Stimulated activated CD8-positive, alpha-beta memory T cell treated with anti-CD3 and anti-CD28 coated beads, Interleukin-12 subunit alpha, Interleukin-12 subunit beta, amount 100 ng/mL, for 4 hours (primary cell): ENCODE measurements around the gene ASB7.
A peak's percentile ranks its signal among the peaks of the same experiment; 100 is the strongest.
"Not testable (repeated sequence)": the region's sequence is repeated elsewhere in the genome, so short reads cannot be mapped to it uniquely, and the experiment has no call there.

Experiments used
- DNase-seq: peaks from one replicate; pipeline ENCODE4 v3.0.0-alpha.2; 2020; ENCODE audit warnings: low read depth

The ASB7 gene

GRCh38 chr15:100602064-100602822 lies at the start of gene ASB7, which contains the start of gene LINS1:
Gene ASB7, plus strand, starts transcription at chr15:100602589. Its CDS starts 9,628 bp downstream, at chr15:100612217.
Gene LINS1, minus strand, starts transcription at chr15:100602184. Its CDS starts 21,342 bp downstream, at chr15:100580842.
- peak; percentile 99 for DNase-seq

GRCh38 chr15:100553468-100553867 lies 48.9 kb upstream of the ASB7 start:
- no peak for DNase-seq

- no peak for DNase-seq
Measured at GRCh38 chr15:100558771-100559254, 43.6 kb upstream of the ASB7 start.

- no peak for DNase-seq
Measured at GRCh38 chr15:100559330-100559729, 43.1 kb upstream of the ASB7 start.

- DNase-seq: no peak
Measured at GRCh38 chr15:100560323-100560722, 42.1 kb upstream of the ASB7 start.

GRCh38 chr15:100565591-100565990 lies 36.8 kb upstream of the ASB7 start:
- no peak for DNase-seq

- no peak for DNase-seq
Measured at GRCh38 chr15:100566850-100567628, 35.4 kb upstream of the ASB7 start.

GRCh38 chr15:100569391-100569790 lies 33.0 kb upstream of the ASB7 start:
- DNase-seq: no peak

GRCh38 chr15:100570275-100570674 lies 32.1 kb upstream of the ASB7 start:
- no peak for DNase-seq

- no peak for DNase-seq
Measured at GRCh38 chr15:100570735-100571313, 31.6 kb upstream of the ASB7 start.

- DNase-seq: no peak
Measured at GRCh38 chr15:100571592-100572167, 30.7 kb upstream of the ASB7 start.

GRCh38 chr15:100572362-100572983 lies 29.9 kb upstream of the ASB7 start:
- DNase-seq: no peak

GRCh38 chr15:100573526-100573925 lies 28.9 kb upstream of the ASB7 start:
- DNase-seq: no peak

GRCh38 chr15:100580414-100580813 lies 22.0 kb upstream of the ASB7 start:
- no peak for DNase-seq

- no peak for DNase-seq
Measured at GRCh38 chr15:100588638-100589242, 13.6 kb upstream of the ASB7 start.

- not testable (repeated sequence) for DNase-seq
Measured at GRCh38 chr15:100591163-100591562, 11.2 kb upstream of the ASB7 start.

GRCh38 chr15:100591835-100592234 lies 10.6 kb upstream of the ASB7 start:
- DNase-seq: no peak

GRCh38 chr15:100592898-100593297 lies 9.5 kb upstream of the ASB7 start:
- DNase-seq: no peak

GRCh38 chr15:100593431-100593830 lies 9.0 kb upstream of the ASB7 start:
- DNase-seq: no peak

- DNase-seq: no peak
Measured at GRCh38 chr15:100595964-100596363, 6.4 kb upstream of the ASB7 start.

- DNase-seq: peak; percentile 80
Measured at GRCh38 chr15:100596792-100597191, 5.6 kb upstream of the ASB7 start.
